Activated CD4-positive, CD25-positive, alpha-beta regulatory T cell (primary cell): ENCODE results near the gene TXNDC15.
"Not testable (repeated sequence)": the region's sequence is repeated elsewhere in the genome, so short reads cannot be mapped to it uniquely, and the experiment has no call there.

Experiments used
- DNase-seq, 4 experiments: peaks; one replicate each; lab custom pipeline; 2025; lab: John Stamatoyannopoulos, UW

The TXNDC15 gene

GRCh38 chr5:134877159-134877558 is 3.0 kb downstream of the TXNDC15 start:
- no peak for DNase-seq

GRCh38 chr5:134878403-134878802 is 4.2 kb downstream of the TXNDC15 start:
- DNase-seq, result no peak

GRCh38 chr5:134879456-134879855 is 5.3 kb downstream of the TXNDC15 start:
- DNase-seq, result no peak

GRCh38 chr5:134880937-134881336 is 6.8 kb downstream of the TXNDC15 start:
- DNase-seq, result not testable (repeated sequence)

- not testable (repeated sequence) for DNase-seq
These were observed 7.5 kb downstream of the TXNDC15 start for GRCh38 chr5:134881711-134882110.

GRCh38 chr5:134887593-134888159 is 13.5 kb downstream of the TXNDC15 start:
- DNase-seq, result no peak

GRCh38 chr5:134889335-134889734 is 15.2 kb downstream of the TXNDC15 start:
- DNase-seq, result no peak

GRCh38 chr5:134891473-134891872 is 17.3 kb downstream of the TXNDC15 start:
- DNase-seq, result no peak

GRCh38 chr5:134892282-134892681 is 18.1 kb downstream of the TXNDC15 start:
- DNase-seq, result no peak

- DNase-seq, result no peak
These were observed 18.8 kb downstream of the TXNDC15 start for GRCh38 chr5:134892926-134893325.

GRCh38 chr5:134893748-134894505 is 19.8 kb downstream of the TXNDC15 start:
- DNase-seq, result no peak

- DNase-seq, result no peak
These were observed 28.1 kb downstream of the TXNDC15 start for GRCh38 chr5:134902071-134902801.

- DNase-seq, result peak; percentile 80 to 91 (median 87)
These were observed 30.6 kb downstream of the TXNDC15 start, which contains the start of gene PCBD2 for GRCh38 chr5:134904610-134905245. Gene PCBD2 (plus strand): TSS chr5:134905131. CDS start chr5:134905140, 9 bp downstream.

GRCh38 chr5:134905246-134905996 is 31.2 kb downstream of the TXNDC15 start:
- peak; percentile 39 to 49 (median 43) for DNase-seq

- DNase-seq, result no peak
These were observed 32.6 kb downstream of the TXNDC15 start for GRCh38 chr5:134906811-134907210.

GRCh38 chr5:134910752-134911151 is 36.6 kb downstream of the TXNDC15 start:
- DNase-seq, result not testable (repeated sequence)

GRCh38 chr5:134911285-134912206 is 37.4 kb downstream of the TXNDC15 start:
- DNase-seq, result no peak

- no peak for DNase-seq
These were observed 39.1 kb downstream of the TXNDC15 start for GRCh38 chr5:134913254-134913653.

GRCh38 chr5:134913795-134914194 is 39.6 kb downstream of the TXNDC15 start:
- no peak for DNase-seq

GRCh38 chr5:134917070-134917815 is 43.1 kb downstream of the TXNDC15 start:
- no peak for DNase-seq
